ENCODE data around the gene TLE1.
"Not testable (repeated sequence)": the region's sequence is repeated elsewhere in the genome, so short reads cannot be mapped to it uniquely, and the experiment has no call there.

TLE1 gene

GRCh38 chr9:81652058-81652687, 37.2 kb downstream of the TLE1 start:
- no peak for DNase-seq

GRCh38 chr9:81650586-81651515, 38.5 kb downstream of the TLE1 start:
- no peak for DNase-seq

GRCh38 chr9:81649475-81650240, 39.7 kb downstream of the TLE1 start:
- peak in 1 of 2 experiments; percentile 4 for DNase-seq

- no peak for DNase-seq
Measured at GRCh38 chr9:81648891-81649290, 40.5 kb downstream of the TLE1 start.

GRCh38 chr9:81646337-81646736, 43.0 kb downstream of the TLE1 start:
- no peak for DNase-seq

- not testable (repeated sequence) for DNase-seq
Measured at GRCh38 chr9:81644513-81644912, 44.8 kb downstream of the TLE1 start.

- no peak for DNase-seq
Measured at GRCh38 chr9:81637276-81637675, 52.1 kb downstream of the TLE1 start.

- no peak for DNase-seq
Measured at GRCh38 chr9:81636255-81636599, 53.1 kb downstream of the TLE1 start.

- no peak for DNase-seq
Measured at GRCh38 chr9:81635521-81636254, 53.7 kb downstream of the TLE1 start.

GRCh38 chr9:81634915-81635516, 54.3 kb downstream of the TLE1 start:
- DNase-seq: no peak

GRCh38 chr9:81633952-81634854, 55.1 kb downstream of the TLE1 start:
- no peak for DNase-seq

- DNase-seq: no peak
Measured at GRCh38 chr9:81632599-81632998, 56.7 kb downstream of the TLE1 start.

- DNase-seq: no peak
Measured at GRCh38 chr9:81631218-81631745, 58.1 kb downstream of the TLE1 start.

- no peak for DNase-seq
Measured at GRCh38 chr9:81629440-81629839, 59.9 kb downstream of the TLE1 start.

GRCh38 chr9:81628897-81629296, 60.5 kb downstream of the TLE1 start:
- DNase-seq: no peak

GRCh38 chr9:81627481-81627880, 61.9 kb downstream of the TLE1 start:
- no peak for DNase-seq

- no peak for DNase-seq
Measured at GRCh38 chr9:81626511-81626910, 62.8 kb downstream of the TLE1 start.

- DNase-seq: no peak
Measured at GRCh38 chr9:81625969-81626368, 63.4 kb downstream of the TLE1 start.

- DNase-seq: no peak
Measured at GRCh38 chr9:81623778-81624177, 65.6 kb downstream of the TLE1 start.

GRCh38 chr9:81622471-81623255, 66.7 kb downstream of the TLE1 start:
- DNase-seq: no peak
